IPS-18a (cell line): ENCODE measurements around the gene SLC43A3.

Experiments used
- H3K27ac ChIP-seq: one replicate; pipeline ENCODE4 v1.5.1; 2013; ENCODE audit warnings: low read length
- H3K27me3 ChIP-seq: one replicate; pipeline ENCODE4 v1.6.1; 2013; ENCODE audit warnings: mild to moderate bottlenecking, low read length; ENCODE audit not compliant: control insufficient read depth, insufficient read depth
- H3K36me3 ChIP-seq: one replicate; pipeline ENCODE4 v1.6.1; 2013; ENCODE audit warnings: low read depth, low read length; ENCODE audit not compliant: control insufficient read depth
- H3K4me1 ChIP-seq: one replicate; pipeline ENCODE4 v1.6.1; 2013; ENCODE audit warnings: low read depth, low read length; ENCODE audit not compliant: control insufficient read depth
- H3K4me3 ChIP-seq: one replicate; pipeline ENCODE4 v1.5.1; 2013; ENCODE audit warnings: low read length
- H3K9ac ChIP-seq: one replicate; pipeline ENCODE4 v1.6.1; 2013; ENCODE audit warnings: mild to moderate bottlenecking, low read length, moderate library complexity
- H3K9me3 ChIP-seq: one replicate; pipeline ENCODE4 v1.6.1; 2013; ENCODE audit warnings: low read depth, low read length; ENCODE audit not compliant: control insufficient read depth

SLC43A3 gene

GRCh38 chr11:57426929-57427726 is at the start of gene SLC43A3:
SLC43A3 (minus strand) TSS chr11:57427121; CDS start chr11:57426172, 949 bp downstream.
- Histone ChIP-seq H3K36me3 (peaks cover 8% of the 10 kb centered on the region), H3K4me1 (peaks cover 12% of the 10 kb centered on the region), H3K9ac (peak within 1 kb of the TSS; percentile 60), H3K4me3 (peak within 1 kb of the TSS; percentile 69), H3K27ac (no peak within 1 kb of the TSS), H3K27me3 (peaks cover 18% of the 10 kb centered on the region), H3K9me3 (no peaks in the 10 kb centered on the region)

GRCh38 chr11:57476047-57476756 is 49.3 kb upstream of the SLC43A3 start:
- Histone ChIP-seq H3K27me3 (peaks cover 48% of the 10 kb centered on the region), H3K36me3 (no peaks in the 10 kb centered on the region), H3K4me3 (peak overlapping the region; percentile 41), H3K27ac (no peak overlapping the region), H3K9me3 (no peaks in the 10 kb centered on the region), H3K9ac (no peak overlapping the region), H3K4me1 (peaks cover 9% of the 10 kb centered on the region)

- H3K4me1 ChIP-seq = peaks cover 9% of the 10 kb centered on the region
- peak overlapping the region; percentile 41 for H3K4me3 ChIP-seq
- H3K27ac ChIP-seq = no peak overlapping the region
- H3K9ac ChIP-seq = no peak overlapping the region
- no peaks in the 10 kb centered on the region for H3K36me3 ChIP-seq
- H3K9me3 ChIP-seq = no peaks in the 10 kb centered on the region
- peaks cover 43% of the 10 kb centered on the region for H3K27me3 ChIP-seq
Observed at GRCh38 chr11:57475671-57476046, 48.7 kb upstream of the SLC43A3 start.

- H3K9me3 ChIP-seq = no peaks in the 10 kb centered on the region
- no peak overlapping the region for H3K9ac ChIP-seq
- H3K36me3 ChIP-seq = no peaks in the 10 kb centered on the region
- peaks cover 8% of the 10 kb centered on the region for H3K4me1 ChIP-seq
- no peak overlapping the region for H3K27ac ChIP-seq
- no peak overlapping the region for H3K4me3 ChIP-seq
- H3K27me3 ChIP-seq = peaks cover 40% of the 10 kb centered on the region
Observed at GRCh38 chr11:57475191-57475590, 48.3 kb upstream of the SLC43A3 start.

GRCh38 chr11:57474803-57475115 is 47.8 kb upstream of the SLC43A3 start:
- Histone ChIP-seq H3K4me3 (no peak overlapping the region), H3K27ac (no peak overlapping the region), H3K9ac (no peak overlapping the region), H3K27me3 (peaks cover 40% of the 10 kb centered on the region), H3K4me1 (peaks cover 6% of the 10 kb centered on the region), H3K9me3 (no peaks in the 10 kb centered on the region), H3K36me3 (no peaks in the 10 kb centered on the region)

- Histone ChIP-seq H3K27ac (no peak overlapping the region), H3K9ac (no peak overlapping the region), H3K9me3 (no peaks in the 10 kb centered on the region), H3K4me1 (peaks cover 6% of the 10 kb centered on the region), H3K27me3 (peaks cover 40% of the 10 kb centered on the region), H3K36me3 (no peaks in the 10 kb centered on the region), H3K4me3 (no peak overlapping the region)
Observed at GRCh38 chr11:57474017-57474802, 47.3 kb upstream of the SLC43A3 start.

- no peak overlapping the region for H3K27ac ChIP-seq
- peaks cover 40% of the 10 kb centered on the region for H3K27me3 ChIP-seq
- H3K36me3 ChIP-seq = no peaks in the 10 kb centered on the region
- H3K9me3 ChIP-seq = no peaks in the 10 kb centered on the region
- peaks cover 6% of the 10 kb centered on the region for H3K4me1 ChIP-seq
- no peak overlapping the region for H3K9ac ChIP-seq
- H3K4me3 ChIP-seq = no peak overlapping the region
Observed at GRCh38 chr11:57473285-57473841, 46.4 kb upstream of the SLC43A3 start.

GRCh38 chr11:57471496-57471895 is 44.6 kb upstream of the SLC43A3 start:
- no peak overlapping the region for H3K9ac ChIP-seq
- H3K4me3 ChIP-seq = no peak overlapping the region
- H3K4me1 ChIP-seq = peaks cover 6% of the 10 kb centered on the region
- H3K9me3 ChIP-seq = no peaks in the 10 kb centered on the region
- no peaks in the 10 kb centered on the region for H3K36me3 ChIP-seq
- peaks cover 21% of the 10 kb centered on the region for H3K27me3 ChIP-seq
- H3K27ac ChIP-seq = no peak overlapping the region

GRCh38 chr11:57469268-57469667 is 42.3 kb upstream of the SLC43A3 start:
- H3K27me3 ChIP-seq = no peaks in the 10 kb centered on the region
- no peak overlapping the region for H3K9ac ChIP-seq
- no peak overlapping the region for H3K27ac ChIP-seq
- H3K4me3 ChIP-seq = no peak overlapping the region
- H3K36me3 ChIP-seq = no peaks in the 10 kb centered on the region
- no peaks in the 10 kb centered on the region for H3K9me3 ChIP-seq
- no peaks in the 10 kb centered on the region for H3K4me1 ChIP-seq

GRCh38 chr11:57468276-57468675 is 41.4 kb upstream of the SLC43A3 start:
- Histone ChIP-seq H3K4me3 (no peak overlapping the region), H3K9ac (no peak overlapping the region), H3K27ac (no peak overlapping the region), H3K36me3 (no peaks in the 10 kb centered on the region), H3K27me3 (peaks cover under 1% of the 10 kb centered on the region), H3K9me3 (no peaks in the 10 kb centered on the region), H3K4me1 (peaks cover 9% of the 10 kb centered on the region)

- Histone ChIP-seq H3K9me3 (no peaks in the 10 kb centered on the region), H3K36me3 (no peaks in the 10 kb centered on the region), H3K4me3 (no peak overlapping the region), H3K27ac (no peak overlapping the region), H3K4me1 (peaks cover 13% of the 10 kb centered on the region), H3K9ac (no peak overlapping the region), H3K27me3 (peaks cover 7% of the 10 kb centered on the region)
Observed at GRCh38 chr11:57467508-57468157, 40.7 kb upstream of the SLC43A3 start.
